Gastroesophageal sphincter (tissue), 3 donors: ENCODE data around the gene UBQLN1.

Source experiments
- EP300 ChIP-seq: sonication (generic); formaldehyde crosslinking; IDR thresholded peaks from one replicate; pipeline ENCODE4 v1.6.1; 2017; ENCODE audit warnings: antibody characterized with exemption, mild to moderate bottlenecking
- TF ChIP-seq, protein P1 (sequence below), 4 experiments: fragments of 200-600 bp in 2 of 4; fragments of 450-650 bp in 2 of 4; sonication (generic) in 1 of 4; IDR thresholded peaks; one replicate each; pipeline ENCODE4 v1.5.1; 2017 to 2019; ENCODE audit warnings: antibody characterized with exemption in 4 of 4, mild to moderate bottlenecking in 2 of 4, moderate library complexity in 2 of 4

DNA sequence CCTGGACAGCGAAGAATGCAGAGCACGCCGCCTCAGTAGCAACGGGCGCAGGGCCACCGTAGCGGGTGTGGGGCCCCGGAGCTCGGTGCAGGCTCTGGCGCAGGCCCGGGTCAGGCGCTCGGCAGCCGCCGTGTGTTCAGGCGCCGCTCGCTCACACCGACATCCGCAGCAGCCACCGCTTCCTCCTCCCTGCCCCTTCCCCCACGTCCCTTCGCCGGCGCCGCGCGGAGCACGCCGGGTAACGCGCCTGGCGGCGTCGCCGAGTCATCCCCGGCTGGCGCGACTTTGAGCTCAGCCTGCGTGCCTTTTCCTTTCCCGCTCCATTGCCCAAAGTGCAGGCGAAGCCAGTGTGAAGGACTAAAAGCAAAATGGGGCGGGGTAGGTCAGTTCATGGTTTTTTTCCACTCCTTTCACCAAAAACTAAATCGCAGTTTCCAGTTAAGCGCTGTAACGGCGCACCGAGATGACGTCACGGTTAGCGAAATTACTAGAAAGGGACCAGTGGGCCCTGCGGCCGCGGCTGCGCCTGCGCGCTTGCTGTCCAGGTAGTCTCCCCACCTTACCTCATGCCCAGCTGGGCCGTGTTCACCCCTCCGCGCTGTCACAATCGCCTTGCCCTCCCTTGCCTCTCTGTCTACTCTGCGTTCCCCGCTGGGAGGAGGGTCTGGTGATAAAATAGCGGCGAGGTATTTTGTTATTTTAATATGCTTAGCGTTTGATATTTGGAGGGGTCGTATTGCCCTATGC lies at the start of gene UBQLN1:
- TF ChIP-seq, protein P1, sequence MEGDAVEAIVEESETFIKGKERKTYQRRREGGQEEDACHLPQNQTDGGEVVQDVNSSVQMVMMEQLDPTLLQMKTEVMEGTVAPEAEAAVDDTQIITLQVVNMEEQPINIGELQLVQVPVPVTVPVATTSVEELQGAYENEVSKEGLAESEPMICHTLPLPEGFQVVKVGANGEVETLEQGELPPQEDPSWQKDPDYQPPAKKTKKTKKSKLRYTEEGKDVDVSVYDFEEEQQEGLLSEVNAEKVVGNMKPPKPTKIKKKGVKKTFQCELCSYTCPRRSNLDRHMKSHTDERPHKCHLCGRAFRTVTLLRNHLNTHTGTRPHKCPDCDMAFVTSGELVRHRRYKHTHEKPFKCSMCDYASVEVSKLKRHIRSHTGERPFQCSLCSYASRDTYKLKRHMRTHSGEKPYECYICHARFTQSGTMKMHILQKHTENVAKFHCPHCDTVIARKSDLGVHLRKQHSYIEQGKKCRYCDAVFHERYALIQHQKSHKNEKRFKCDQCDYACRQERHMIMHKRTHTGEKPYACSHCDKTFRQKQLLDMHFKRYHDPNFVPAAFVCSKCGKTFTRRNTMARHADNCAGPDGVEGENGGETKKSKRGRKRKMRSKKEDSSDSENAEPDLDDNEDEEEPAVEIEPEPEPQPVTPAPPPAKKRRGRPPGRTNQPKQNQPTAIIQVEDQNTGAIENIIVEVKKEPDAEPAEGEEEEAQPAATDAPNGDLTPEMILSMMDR (IDR thresholded peaks at IDR 0.05) = peak in 2 of 4 experiments; percentile 24 to 33
- TF ChIP-seq EP300 = no peak
